ENCODE measurements around the gene NUTM2G. TPM values are rescaled to one million over a fixed set of nuclear protein-coding genes. Genes with fewer than 3 reads are reported as not detected.
"Not testable (repeated sequence)": the region's sequence is repeated elsewhere in the genome, so short reads cannot be mapped to it uniquely, and the experiment has no call there.

The NUTM2G gene
- total RNA-seq, 1 donor from 2014 or later, result 0.48 TPM

GRCh38 chr9:96949346-96949745, 20.7 kb downstream of the NUTM2G start:
- DNase-seq (ENCODE audit: low spot score), result not testable (repeated sequence)

DNA sequence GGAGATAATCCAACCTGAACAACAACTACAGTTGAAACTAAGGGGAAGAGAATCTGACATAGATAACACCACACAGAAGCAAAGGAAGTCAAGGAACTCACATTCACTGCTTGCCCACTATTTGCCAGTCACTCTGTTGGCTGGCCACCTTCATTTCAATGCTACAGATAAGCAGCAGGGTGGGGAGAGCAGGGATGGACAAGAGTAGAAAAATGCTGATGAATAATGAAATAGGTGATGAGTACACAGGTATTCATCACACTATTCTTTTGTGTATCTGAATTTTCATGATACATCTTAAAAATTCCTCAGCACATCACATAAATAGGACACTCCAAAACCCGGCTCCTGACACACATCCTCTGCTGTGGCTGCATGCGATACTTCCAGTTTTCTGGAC, 21.9 kb downstream of the NUTM2G start:
- DNase-seq (ENCODE audit: low spot score), result not testable (repeated sequence)

DNA sequence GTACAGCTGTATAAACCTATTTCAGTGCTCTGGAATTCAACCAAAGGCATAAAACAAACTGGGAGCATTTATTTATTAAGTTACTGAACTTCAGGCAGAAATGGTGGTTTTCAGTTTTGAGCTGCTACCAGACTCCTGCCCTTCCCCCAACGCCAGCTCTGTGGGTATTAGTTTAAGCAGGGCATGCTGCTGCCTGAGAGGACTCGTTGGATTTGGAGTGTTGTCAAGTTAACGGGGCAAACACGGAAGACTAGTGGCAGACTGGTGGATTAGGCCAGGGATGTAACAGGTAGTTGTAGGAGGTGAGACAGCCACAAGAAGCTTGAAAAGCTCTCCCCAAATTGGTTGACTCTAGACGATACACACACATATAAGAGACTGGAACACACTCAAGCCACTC, 38.9 kb downstream of the NUTM2G start:
- DNase-seq (ENCODE audit: low spot score), result peak; percentile 1

DNA sequence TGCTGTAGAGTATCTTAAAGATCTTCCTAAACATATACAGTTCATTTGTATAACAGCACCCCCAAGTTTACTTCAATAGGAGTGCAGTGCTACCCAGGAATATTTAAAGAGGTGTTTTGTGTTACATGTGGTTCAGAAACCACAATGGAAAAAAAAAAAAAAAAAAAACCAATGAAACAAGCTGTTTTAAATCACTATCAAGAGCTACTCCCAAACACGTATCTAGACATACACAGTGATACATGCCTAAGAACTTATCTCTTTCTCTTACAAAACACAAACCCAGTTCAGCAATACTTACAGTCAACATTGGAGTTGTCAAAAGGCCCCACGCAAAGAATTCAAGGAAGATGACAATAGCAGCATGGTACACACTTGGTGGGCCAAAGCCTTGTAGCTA, 43.9 kb downstream of the NUTM2G start:
- not testable (repeated sequence) for DNase-seq (ENCODE audit: low spot score)

GRCh38 chr9:96974037-96974436, 45.4 kb downstream of the NUTM2G start:
- not testable (repeated sequence) for DNase-seq (ENCODE audit: low spot score)

DNA sequence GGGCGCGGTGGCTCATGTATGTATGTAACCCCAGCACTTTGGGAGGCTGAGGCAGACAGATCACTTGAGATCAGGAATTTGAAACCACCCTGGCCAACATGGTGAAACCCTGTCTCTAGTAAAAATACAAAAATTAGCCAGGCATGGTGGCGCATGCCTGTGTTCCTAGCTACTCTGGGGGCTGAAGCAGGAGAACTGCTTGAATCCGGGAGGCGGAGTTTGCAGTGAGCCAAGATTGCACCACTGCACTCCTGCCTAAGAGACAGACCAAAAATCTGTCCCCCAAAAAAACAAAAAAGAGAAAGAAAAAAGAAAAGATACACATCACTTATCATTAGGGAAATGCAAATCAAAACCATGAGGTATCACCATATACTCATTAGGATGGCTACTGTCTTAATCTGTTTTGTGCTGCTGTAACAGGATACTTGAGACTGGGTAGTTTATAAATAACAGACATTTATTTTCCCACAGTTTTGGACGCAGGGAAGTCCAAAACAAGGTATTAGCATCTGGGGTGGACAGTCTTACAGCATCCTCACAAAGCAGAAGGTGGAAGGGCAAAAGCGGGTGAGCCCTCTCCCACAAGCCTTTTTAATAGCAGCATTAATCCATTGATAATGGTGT, 55.0 kb downstream of the NUTM2G start:
- DNase-seq (ENCODE audit: low spot score), result not testable (repeated sequence)

DNA sequence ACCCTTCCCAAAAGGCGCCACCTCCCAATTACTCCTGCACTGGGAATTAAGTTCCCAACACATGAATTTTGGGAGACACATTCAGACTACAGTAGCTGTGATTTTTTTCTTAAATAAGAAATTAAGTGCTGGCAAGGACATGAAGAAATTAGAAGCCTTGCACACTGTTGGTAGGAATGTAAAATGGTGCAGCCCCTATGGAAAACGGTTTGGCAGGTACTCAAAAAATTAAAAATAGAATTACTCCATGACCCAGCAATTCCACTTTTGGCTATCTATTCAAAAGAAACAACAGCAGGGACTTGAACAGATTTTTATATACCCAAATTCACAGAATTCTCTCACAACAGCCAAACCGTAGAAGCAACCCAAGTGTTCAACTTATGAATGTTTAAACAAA, 55.5 kb downstream of the NUTM2G start:
- DNase-seq (ENCODE audit: low spot score), result not testable (repeated sequence)

GRCh38 chr9:96984887-96985286, 56.2 kb downstream of the NUTM2G start:
- not testable (repeated sequence) for DNase-seq (ENCODE audit: low spot score)

Other genes starting within 250 kb of the NUTM2G start
- 18.5 TPM for gene ZNF510, start 150.8 kb upstream of the NUTM2G start, total RNA-seq (ENCODE audit: insufficient read depth, low replicate concordance)
- 28.9 TPM for gene ZNF782, start 74.3 kb upstream of the NUTM2G start, total RNA-seq (ENCODE audit: insufficient read depth, low replicate concordance)
- 6.7 TPM for gene CTSV, start 110.3 kb downstream of the NUTM2G start, total RNA-seq (ENCODE audit: insufficient read depth, low replicate concordance)